Neutrophil (primary cell): ENCODE measurements around the gene CHAMP1.

Experiments used
- H3K27ac ChIP-seq: fragments of 200-600 bp; sonication (generic); 2 replicates; pipeline ENCODE4 v1.5.1; 2016; ENCODE audit warnings: mild to moderate bottlenecking, moderate library complexity
- H3K27me3 ChIP-seq: fragments of 200-600 bp; sonication (generic); 2 replicates; pipeline ENCODE4 v1.6.0; 2016; ENCODE audit warnings: mild to moderate bottlenecking
- H3K36me3 ChIP-seq: fragments of 200-600 bp; sonication (generic); 2 replicates; pipeline ENCODE4 v1.5.1; 2017
- H3K4me1 ChIP-seq, 2 experiments: fragments of 200-600 bp in 1 of 2; sonication (generic) in 1 of 2; 1 replicate in 1 of 2; 2 replicates in 1 of 2; pipeline versions ENCODE4 v1.5.1 to v1.6.1; 2013 to 2016; ENCODE audit warnings: low read depth in 1 of 2, low read length in 1 of 2, mild to moderate bottlenecking in 1 of 2, moderate library complexity in 1 of 2; ENCODE audit not compliant: control insufficient read depth in 1 of 2, insufficient read depth in 1 of 2
- H3K4me3 ChIP-seq, 2 experiments: fragments of 200-600 bp in 1 of 2; sonication (generic) in 1 of 2; 1 replicate in 1 of 2; 2 replicates in 1 of 2; pipeline ENCODE4 v1.5.1; 2013 to 2016; ENCODE audit warnings: low read depth in 1 of 2, low read length in 1 of 2, mild to moderate bottlenecking in 1 of 2, moderate library complexity in 1 of 2
- H3K9me3 ChIP-seq: fragments of 200-600 bp; sonication (generic); 2 replicates; pipeline ENCODE4 v1.5.1; 2016
- TF ChIP-seq, protein P1 (sequence below): fragments of 200-600 bp; sonication (generic); IDR thresholded peaks from 2 replicates; pipeline ENCODE4 v1.5.1; 2016; ENCODE audit warnings: antibody characterized with exemption

The CHAMP1 gene

GRCh38 chr13:114314074-114314912 is at the start of gene CHAMP1:
Gene CHAMP1 (plus strand): TSS chr13:114314503. CDS start chr13:114323843, 9,340 bp downstream.
- Histone ChIP-seq H3K27ac (peak within 1 kb of the TSS; percentile 86), H3K9me3 (no peaks in the 10 kb centered on the region), H3K4me1 (peaks cover 18 to 21% of the 10 kb centered on the region in 2 experiments), H3K27me3 (no peaks in the 10 kb centered on the region), H3K36me3 (no peaks in the 10 kb centered on the region), H3K4me3 (peak within 1 kb of the TSS; percentile 79 to 80)
- TF ChIP-seq, protein P1, sequence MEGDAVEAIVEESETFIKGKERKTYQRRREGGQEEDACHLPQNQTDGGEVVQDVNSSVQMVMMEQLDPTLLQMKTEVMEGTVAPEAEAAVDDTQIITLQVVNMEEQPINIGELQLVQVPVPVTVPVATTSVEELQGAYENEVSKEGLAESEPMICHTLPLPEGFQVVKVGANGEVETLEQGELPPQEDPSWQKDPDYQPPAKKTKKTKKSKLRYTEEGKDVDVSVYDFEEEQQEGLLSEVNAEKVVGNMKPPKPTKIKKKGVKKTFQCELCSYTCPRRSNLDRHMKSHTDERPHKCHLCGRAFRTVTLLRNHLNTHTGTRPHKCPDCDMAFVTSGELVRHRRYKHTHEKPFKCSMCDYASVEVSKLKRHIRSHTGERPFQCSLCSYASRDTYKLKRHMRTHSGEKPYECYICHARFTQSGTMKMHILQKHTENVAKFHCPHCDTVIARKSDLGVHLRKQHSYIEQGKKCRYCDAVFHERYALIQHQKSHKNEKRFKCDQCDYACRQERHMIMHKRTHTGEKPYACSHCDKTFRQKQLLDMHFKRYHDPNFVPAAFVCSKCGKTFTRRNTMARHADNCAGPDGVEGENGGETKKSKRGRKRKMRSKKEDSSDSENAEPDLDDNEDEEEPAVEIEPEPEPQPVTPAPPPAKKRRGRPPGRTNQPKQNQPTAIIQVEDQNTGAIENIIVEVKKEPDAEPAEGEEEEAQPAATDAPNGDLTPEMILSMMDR = no peak

- Histone ChIP-seq H3K27me3 (no peaks in the 10 kb centered on the region), H3K4me1 (no peaks in the 10 kb centered on the region), H3K9me3 (no peaks in the 10 kb centered on the region), H3K36me3 (peaks cover 96% of the 10 kb centered on the region), H3K27ac (no peak overlapping the region), H3K4me3 (no peak overlapping the region)
- TF ChIP-seq, protein P1 = no peak
Observed at GRCh38 chr13:114264886-114265611, 49.3 kb upstream of the CHAMP1 start.

- TF ChIP-seq, protein P1 = no peak
- H3K27ac ChIP-seq = no peak overlapping the region
- no peak overlapping the region for H3K4me3 ChIP-seq
- H3K4me1 ChIP-seq = no peaks in the 10 kb centered on the region
- peaks cover 89% of the 10 kb centered on the region for H3K36me3 ChIP-seq
- H3K27me3 ChIP-seq = no peaks in the 10 kb centered on the region
- H3K9me3 ChIP-seq = no peaks in the 10 kb centered on the region
Observed at GRCh38 chr13:114266241-114266640, 48.1 kb upstream of the CHAMP1 start.

DNA sequence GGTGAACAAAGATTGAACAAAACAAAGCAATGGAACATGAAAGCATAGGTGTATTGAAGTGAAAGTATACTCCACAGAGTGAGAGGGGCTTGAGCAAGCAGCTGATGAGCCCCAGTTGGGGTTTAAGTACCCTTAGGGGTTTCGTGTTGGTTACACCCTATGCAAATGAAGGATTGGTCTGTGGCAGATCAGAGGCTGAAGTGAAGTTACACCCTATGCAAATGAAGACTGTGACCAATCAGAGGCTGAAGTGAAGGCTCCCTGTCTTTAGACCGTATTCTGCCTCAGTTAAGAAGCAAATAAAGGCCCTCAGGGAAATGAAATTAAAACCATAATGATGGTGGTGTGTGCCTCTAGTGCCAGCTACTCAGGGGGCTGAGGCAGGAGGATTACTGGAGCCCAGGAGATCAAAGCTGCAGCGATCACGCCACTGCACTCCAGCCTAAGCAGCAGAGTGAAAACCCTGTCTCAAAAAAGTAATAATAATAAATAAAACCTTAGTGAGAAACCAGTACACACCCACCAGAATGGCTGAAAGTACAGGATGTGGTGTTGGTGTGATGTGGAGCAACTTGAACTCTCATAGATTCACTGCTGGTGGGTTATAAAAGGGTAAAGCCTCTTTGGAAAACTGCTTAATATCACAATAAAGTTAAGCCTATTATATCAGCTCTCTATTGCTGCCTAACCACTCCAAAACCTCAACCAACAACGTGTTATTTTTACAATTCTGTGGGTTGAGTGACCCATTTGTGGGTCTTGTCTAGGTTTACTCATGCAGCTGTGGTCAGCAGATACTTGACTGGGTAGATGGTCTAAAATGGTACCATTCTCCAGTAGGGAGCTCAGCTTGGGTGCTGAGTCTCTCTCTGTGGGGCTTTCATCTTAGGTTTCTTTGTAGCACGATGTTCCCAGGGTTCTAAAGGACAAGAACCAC is 45.7 kb upstream of the CHAMP1 start:
- Histone ChIP-seq H3K27me3 (no peaks in the 10 kb centered on the region), H3K4me3 (no peak overlapping the region), H3K4me1 (no peaks in the 10 kb centered on the region), H3K27ac (no peak overlapping the region), H3K36me3 (peaks cover 81% of the 10 kb centered on the region), H3K9me3 (no peaks in the 10 kb centered on the region)
- TF ChIP-seq, protein P1 = no peak

DNA sequence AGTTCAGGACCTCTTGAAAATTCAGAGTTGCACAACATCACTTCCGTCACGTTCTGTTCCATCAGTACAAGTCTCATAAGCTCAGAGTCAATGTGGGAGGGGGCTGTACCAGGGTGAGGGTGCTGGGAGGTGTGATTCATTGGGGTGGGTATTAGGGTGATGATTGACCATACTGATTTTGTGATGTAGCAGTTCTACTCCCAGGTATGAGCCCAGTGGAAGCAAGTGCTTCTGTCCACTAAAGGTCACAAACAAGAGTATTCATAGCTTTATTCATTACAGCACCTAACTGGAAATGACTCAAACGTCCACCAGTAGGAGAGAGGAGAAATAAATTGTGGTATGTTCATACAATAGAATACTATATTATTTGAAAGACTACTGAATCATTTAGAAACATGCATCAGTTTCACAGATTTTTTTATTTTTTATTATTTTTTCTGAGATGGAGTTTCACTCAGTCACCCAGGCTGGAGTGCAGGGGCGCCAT is 45.0 kb upstream of the CHAMP1 start:
- Histone ChIP-seq H3K27ac (no peak overlapping the region), H3K36me3 (peaks cover 81% of the 10 kb centered on the region), H3K4me1 (no peaks in the 10 kb centered on the region), H3K27me3 (no peaks in the 10 kb centered on the region), H3K4me3 (no peak overlapping the region), H3K9me3 (no peaks in the 10 kb centered on the region)
- TF ChIP-seq, protein P1 = no peak
